GM23338 (cell line): Measurements from ENCODE around the gene CFAP299.

Experiments
- CTCF ChIP-seq, 2 experiments: fragments of 200-600 bp in 1 of 2; sonication (generic) in 1 of 2; conservative IDR thresholded peaks; 2 replicates each; pipeline versions ENCODE4 v1.5.1 to v1.6.1; 2016 to 2017; ENCODE audit warnings: antibody characterized with exemption in 2 of 2, low read depth in 2 of 2, mild to moderate bottlenecking in 2 of 2, moderate library complexity in 1 of 2
- EZH2phosphoT487 ChIP-seq: fragments of 200-600 bp; sonication (generic); IDR thresholded peaks from one replicate; pipeline ENCODE4 v1.8.1; 2018; ENCODE audit warnings: antibody characterized with exemption; ENCODE audit not compliant: unreplicated experiment

DNA sequence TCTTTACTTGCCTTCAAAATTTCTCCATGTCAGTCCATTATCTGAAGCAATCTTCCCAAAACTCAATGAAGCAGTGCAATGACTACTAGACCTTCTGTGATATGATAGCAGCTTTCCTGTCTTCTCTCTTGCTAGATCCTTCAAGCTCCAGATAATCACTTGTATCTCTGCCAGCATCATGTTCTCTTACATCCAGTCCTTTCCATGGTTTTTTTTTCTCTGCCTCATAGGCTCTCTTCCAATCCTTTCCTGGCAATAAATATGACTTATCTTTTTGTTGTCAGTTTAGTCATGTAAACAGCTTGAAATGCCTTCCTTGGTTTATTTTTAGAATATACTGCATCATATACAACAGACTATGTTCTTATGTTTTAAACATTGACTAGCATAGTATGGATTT is 193.5 kb downstream of the CFAP299 start:
- TF ChIP-seq EZH2phosphoT487 (no peak), CTCF (conservative IDR thresholded peaks at IDR 0.05; ENCODE audit: low read depth in 2 of 2) (no peak)
